ENCODE measurements around the gene SMC1B. TPM values are rescaled to one million over a fixed set of nuclear protein-coding genes. Genes with fewer than 3 reads are reported as not detected.

Gene SMC1B
- total and polyA plus RNA-seq, 2 experiments from 2014 or later: 0.10 TPM; not detected in 1

DNA sequence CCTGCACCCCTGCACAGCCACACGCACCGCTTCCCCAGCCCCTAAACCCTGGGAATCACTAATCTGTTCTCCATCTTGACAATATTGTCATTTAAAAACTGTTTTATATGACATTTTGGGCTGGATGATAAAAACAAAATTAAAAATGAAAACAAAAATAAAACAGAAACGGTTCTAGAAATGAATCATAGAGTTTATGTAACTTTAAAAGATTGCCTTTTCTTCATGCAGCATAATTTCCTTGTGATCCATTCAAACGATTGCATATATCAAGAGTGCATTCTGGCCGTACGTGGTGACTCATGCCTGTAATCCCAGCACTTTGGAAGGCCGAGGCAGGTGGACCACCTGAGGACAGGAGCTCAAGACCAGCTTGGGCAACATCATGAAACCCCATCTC lies 110.2 kb downstream of the SMC1B start (continued):
- TF ChIP-seq, protein P1, sequence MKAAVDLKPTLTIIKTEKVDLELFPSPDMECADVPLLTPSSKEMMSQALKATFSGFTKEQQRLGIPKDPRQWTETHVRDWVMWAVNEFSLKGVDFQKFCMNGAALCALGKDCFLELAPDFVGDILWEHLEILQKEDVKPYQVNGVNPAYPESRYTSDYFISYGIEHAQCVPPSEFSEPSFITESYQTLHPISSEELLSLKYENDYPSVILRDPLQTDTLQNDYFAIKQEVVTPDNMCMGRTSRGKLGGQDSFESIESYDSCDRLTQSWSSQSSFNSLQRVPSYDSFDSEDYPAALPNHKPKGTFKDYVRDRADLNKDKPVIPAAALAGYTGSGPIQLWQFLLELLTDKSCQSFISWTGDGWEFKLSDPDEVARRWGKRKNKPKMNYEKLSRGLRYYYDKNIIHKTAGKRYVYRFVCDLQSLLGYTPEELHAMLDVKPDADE (IDR thresholded peaks at IDR 0.05): no peak

DNA sequence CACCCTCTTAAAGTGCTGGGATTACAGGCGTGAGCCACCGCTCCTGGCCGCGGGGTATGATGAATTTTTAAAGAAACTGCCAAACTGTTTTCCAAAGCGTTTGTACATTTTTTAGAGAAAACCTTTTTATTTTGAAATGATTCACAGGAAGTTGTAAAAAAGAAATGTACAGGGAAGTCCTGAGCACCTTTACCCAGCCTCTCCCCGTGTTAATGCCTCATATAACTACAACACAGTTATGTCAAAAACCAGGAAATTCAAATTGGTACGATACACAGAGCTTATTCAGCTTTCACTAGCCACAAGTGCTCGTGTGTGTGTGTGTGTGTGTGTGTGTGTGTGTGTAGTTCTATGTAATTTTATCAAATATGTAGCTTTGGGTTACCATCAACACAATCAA lies 110.6 kb downstream of the SMC1B start:
- no peak for ATAC-seq
- no peak for TF ChIP-seq POLR2AphosphoS5 (IDR thresholded peaks at IDR 0.05; ENCODE audit: low read depth)
- no peak for TF ChIP-seq NANOG (IDR thresholded peaks at IDR 0.05; ENCODE audit: borderline replicate concordance)
- TF ChIP-seq, protein P1 (IDR thresholded peaks at IDR 0.05): no peak
- no peak for TF ChIP-seq ZNF331 (CRISPR knock-in tag; IDR thresholded peaks at IDR 0.05; ENCODE audit: low read depth)
- TF ChIP-seq, protein P2, sequence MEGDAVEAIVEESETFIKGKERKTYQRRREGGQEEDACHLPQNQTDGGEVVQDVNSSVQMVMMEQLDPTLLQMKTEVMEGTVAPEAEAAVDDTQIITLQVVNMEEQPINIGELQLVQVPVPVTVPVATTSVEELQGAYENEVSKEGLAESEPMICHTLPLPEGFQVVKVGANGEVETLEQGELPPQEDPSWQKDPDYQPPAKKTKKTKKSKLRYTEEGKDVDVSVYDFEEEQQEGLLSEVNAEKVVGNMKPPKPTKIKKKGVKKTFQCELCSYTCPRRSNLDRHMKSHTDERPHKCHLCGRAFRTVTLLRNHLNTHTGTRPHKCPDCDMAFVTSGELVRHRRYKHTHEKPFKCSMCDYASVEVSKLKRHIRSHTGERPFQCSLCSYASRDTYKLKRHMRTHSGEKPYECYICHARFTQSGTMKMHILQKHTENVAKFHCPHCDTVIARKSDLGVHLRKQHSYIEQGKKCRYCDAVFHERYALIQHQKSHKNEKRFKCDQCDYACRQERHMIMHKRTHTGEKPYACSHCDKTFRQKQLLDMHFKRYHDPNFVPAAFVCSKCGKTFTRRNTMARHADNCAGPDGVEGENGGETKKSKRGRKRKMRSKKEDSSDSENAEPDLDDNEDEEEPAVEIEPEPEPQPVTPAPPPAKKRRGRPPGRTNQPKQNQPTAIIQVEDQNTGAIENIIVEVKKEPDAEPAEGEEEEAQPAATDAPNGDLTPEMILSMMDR (conservative IDR thresholded peaks at IDR 0.05; ENCODE audit: low read depth in 2 of 2): no peak
- no peak for TF ChIP-seq STAT1 (IDR thresholded peaks at IDR 0.05; ENCODE audit: unreplicated experiment)
- TF ChIP-seq, protein P3, sequence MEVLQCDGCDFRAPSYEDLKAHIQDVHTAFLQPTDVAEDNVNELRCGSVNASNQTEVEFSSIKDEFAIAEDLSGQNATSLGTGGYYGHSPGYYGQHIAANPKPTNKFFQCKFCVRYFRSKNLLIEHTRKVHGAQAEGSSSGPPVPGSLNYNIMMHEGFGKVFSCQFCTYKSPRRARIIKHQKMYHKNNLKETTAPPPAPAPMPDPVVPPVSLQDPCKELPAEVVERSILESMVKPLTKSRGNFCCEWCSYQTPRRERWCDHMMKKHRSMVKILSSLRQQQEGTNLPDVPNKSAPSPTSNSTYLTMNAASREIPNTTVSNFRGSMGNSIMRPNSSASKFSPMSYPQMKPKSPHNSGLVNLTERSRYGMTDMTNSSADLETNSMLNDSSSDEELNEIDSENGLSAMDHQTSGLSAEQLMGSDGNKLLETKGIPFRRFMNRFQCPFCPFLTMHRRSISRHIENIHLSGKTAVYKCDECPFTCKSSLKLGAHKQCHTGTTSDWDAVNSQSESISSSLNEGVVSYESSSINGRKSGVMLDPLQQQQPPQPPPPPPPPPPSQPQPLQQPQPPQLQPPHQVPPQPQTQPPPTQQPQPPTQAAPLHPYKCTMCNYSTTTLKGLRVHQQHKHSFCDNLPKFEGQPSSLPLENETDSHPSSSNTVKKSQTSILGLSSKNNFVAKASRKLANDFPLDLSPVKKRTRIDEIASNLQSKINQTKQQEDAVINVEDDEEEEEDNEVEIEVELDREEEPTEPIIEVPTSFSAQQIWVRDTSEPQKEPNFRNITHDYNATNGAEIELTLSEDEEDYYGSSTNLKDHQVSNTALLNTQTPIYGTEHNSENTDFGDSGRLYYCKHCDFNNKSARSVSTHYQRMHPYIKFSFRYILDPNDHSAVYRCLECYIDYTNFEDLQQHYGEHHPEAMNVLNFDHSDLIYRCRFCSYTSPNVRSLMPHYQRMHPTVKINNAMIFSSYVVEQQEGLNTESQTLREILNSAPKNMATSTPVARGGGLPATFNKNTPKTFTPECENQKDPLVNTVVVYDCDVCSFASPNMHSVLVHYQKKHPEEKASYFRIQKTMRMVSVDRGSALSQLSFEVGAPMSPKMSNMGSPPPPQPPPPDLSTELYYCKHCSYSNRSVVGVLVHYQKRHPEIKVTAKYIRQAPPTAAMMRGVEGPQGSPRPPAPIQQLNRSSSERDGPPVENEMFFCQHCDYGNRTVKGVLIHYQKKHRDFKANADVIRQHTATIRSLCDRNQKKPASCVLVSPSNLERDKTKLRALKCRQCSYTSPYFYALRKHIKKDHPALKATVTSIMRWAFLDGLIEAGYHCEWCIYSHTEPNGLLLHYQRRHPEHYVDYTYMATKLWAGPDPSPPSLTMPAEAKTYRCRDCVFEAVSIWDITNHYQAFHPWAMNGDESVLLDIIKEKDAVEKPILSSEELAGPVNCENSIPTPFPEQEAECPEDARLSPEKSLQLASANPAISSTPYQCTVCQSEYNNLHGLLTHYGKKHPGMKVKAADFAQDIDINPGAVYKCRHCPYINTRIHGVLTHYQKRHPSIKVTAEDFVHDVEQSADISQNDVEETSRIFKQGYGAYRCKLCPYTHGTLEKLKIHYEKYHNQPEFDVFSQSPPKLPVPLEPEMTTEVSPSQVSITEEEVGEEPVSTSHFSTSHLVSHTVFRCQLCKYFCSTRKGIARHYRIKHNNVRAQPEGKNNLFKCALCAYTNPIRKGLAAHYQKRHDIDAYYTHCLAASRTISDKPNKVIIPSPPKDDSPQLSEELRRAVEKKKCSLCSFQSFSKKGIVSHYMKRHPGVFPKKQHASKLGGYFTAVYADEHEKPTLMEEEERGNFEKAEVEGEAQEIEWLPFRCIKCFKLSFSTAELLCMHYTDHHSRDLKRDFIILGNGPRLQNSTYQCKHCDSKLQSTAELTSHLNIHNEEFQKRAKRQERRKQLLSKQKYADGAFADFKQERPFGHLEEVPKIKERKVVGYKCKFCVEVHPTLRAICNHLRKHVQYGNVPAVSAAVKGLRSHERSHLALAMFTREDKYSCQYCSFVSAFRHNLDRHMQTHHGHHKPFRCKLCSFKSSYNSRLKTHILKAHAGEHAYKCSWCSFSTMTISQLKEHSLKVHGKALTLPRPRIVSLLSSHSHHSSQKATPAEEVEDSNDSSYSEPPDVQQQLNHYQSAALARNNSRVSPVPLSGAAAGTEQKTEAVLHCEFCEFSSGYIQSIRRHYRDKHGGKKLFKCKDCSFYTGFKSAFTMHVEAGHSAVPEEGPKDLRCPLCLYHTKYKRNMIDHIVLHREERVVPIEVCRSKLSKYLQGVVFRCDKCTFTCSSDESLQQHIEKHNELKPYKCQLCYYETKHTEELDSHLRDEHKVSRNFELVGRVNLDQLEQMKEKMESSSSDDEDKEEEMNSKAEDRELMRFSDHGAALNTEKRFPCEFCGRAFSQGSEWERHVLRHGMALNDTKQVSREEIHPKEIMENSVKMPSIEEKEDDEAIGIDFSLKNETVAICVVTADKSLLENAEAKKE (CRISPR knock-in tag; IDR thresholded peaks at IDR 0.05): no peak
- no peak for TF ChIP-seq ZNF114 (CRISPR knock-in tag; IDR thresholded peaks at IDR 0.05)
- TF ChIP-seq JUNB (IDR thresholded peaks at IDR 0.05; ENCODE audit: unreplicated experiment): no peak
- TF ChIP-seq, protein P4, sequence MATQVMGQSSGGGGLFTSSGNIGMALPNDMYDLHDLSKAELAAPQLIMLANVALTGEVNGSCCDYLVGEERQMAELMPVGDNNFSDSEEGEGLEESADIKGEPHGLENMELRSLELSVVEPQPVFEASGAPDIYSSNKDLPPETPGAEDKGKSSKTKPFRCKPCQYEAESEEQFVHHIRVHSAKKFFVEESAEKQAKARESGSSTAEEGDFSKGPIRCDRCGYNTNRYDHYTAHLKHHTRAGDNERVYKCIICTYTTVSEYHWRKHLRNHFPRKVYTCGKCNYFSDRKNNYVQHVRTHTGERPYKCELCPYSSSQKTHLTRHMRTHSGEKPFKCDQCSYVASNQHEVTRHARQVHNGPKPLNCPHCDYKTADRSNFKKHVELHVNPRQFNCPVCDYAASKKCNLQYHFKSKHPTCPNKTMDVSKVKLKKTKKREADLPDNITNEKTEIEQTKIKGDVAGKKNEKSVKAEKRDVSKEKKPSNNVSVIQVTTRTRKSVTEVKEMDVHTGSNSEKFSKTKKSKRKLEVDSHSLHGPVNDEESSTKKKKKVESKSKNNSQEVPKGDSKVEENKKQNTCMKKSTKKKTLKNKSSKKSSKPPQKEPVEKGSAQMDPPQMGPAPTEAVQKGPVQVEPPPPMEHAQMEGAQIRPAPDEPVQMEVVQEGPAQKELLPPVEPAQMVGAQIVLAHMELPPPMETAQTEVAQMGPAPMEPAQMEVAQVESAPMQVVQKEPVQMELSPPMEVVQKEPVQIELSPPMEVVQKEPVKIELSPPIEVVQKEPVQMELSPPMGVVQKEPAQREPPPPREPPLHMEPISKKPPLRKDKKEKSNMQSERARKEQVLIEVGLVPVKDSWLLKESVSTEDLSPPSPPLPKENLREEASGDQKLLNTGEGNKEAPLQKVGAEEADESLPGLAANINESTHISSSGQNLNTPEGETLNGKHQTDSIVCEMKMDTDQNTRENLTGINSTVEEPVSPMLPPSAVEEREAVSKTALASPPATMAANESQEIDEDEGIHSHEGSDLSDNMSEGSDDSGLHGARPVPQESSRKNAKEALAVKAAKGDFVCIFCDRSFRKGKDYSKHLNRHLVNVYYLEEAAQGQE (IDR thresholded peaks at IDR 0.05; ENCODE audit: unreplicated experiment): no peak
- no peak for TF ChIP-seq EZH2phosphoT487 (IDR thresholded peaks at IDR 0.05; ENCODE audit: unreplicated experiment)
- TF ChIP-seq CREB1 (CRISPR knock-in tag; IDR thresholded peaks at IDR 0.05; ENCODE audit: low read depth): no peak

More for the DNA sequence above, 110.6 kb downstream of the SMC1B start:
- H3K27ac ChIP-seq (ENCODE audit: low read depth): no peak overlapping the region
- peaks cover 15% of the 10 kb centered on the region for H3K4me1 Mint-ChIP-seq
- H3K27ac Mint-ChIP-seq: no peak overlapping the region
- no peaks in the 10 kb centered on the region for H3K27me3 ChIP-seq (ENCODE audit: insufficient read depth)
- peaks cover 8% of the 10 kb centered on the region; the same call in 1 of the 2 replicates for H3K4me1 ChIP-seq (ENCODE audit: insufficient read depth)
- no peak overlapping the region for H3K4me2 ChIP-seq
- no peaks in the 10 kb centered on the region for H3K36me3 Mint-ChIP-seq (ENCODE audit: low read depth)
- peaks cover 14% of the 10 kb centered on the region for H3K27me3 Mint-ChIP-seq (ENCODE audit: insufficient read depth, low read depth, poor library complexity)
- H4K20me1 ChIP-seq (replicated peaks; ENCODE audit: insufficient read depth): no peaks in the 10 kb centered on the region
- H3K9me2 ChIP-seq (ENCODE audit: insufficient read depth): no peaks in the 10 kb centered on the region
- H3K4me3 Mint-ChIP-seq: no peak overlapping the region
- no peaks in the 10 kb centered on the region for H3K9me3 Mint-ChIP-seq
- H2AFZ ChIP-seq: no peak overlapping the region
- no peaks in the 10 kb centered on the region for H3K79me2 ChIP-seq (replicated peaks; ENCODE audit: insufficient read depth)
- no peaks in the 10 kb centered on the region for H3F3A ChIP-seq (replicated peaks; ENCODE audit: low read depth)
- H3K36me3 ChIP-seq (ENCODE audit: insufficient read depth): no peaks in the 10 kb centered on the region
- H3K4me3 ChIP-seq: no peak overlapping the region
- DNase-seq (ENCODE audit: low spot score): no peak
